ENCODE results near the gene LCE4A.

The LCE4A gene

GRCh38 chr1:152758636-152759035 lies 50.7 kb downstream of the LCE4A start:
- TF ChIP-seq CTCF (IDR thresholded peaks at IDR 0.05; ENCODE audit: insufficient read depth, missing control alignments): no peak
- no peak for DNase-seq (ENCODE audit: insufficient read length, low spot score)
- FAIRE-seq: no peak
